Neural cell (in vitro differentiated cells): ENCODE measurements around the gene PLXDC2. TPM values are rescaled to one million over a fixed set of nuclear protein-coding genes. Genes with fewer than 3 reads are reported as not detected.

Experiments
- H2AFZ ChIP-seq: fragments of 200-600, 300-800 bp; sonication (generic), shearing (Covaris generic); 2 replicates; pipeline ENCODE4 v1.6.0; 2014; ENCODE audit warnings: low read depth, mild to moderate bottlenecking, antibody characterized with exemption, low read length, moderate library complexity
- H3F3A ChIP-seq: fragments of 200-600 bp; shearing (Covaris generic); 2 replicates; pipeline ENCODE4 v1.6.1; 2016; ENCODE audit warnings: mild to moderate bottlenecking, moderate library complexity, mixed read lengths, antibody characterized with exemption, low read length; ENCODE audit not compliant: insufficient read depth, poor library complexity, severe bottlenecking
- H3K27ac ChIP-seq: fragments of 200-600, 300-800 bp; sonication (generic), shearing (Covaris generic); 2 replicates; pipeline ENCODE4 v1.5.1; 2014; ENCODE audit warnings: mild to moderate bottlenecking, low read length, moderate library complexity
- H3K27me3 ChIP-seq: fragments of 300-800, 200-600 bp; sonication (generic), shearing (Covaris generic); 2 replicates; pipeline ENCODE4 v1.6.0; 2014; ENCODE audit warnings: mild to moderate bottlenecking, low read depth, low read length, moderate library complexity; ENCODE audit not compliant: insufficient read depth
- H3K36me3 ChIP-seq: fragments of 300-800, 200-600 bp; sonication (generic), shearing (Covaris generic); 2 replicates; pipeline ENCODE4 v1.5.1; 2014; ENCODE audit warnings: mild to moderate bottlenecking, antibody characterized with exemption, low read length, moderate library complexity; ENCODE audit not compliant: insufficient read depth
- H3K4me2 ChIP-seq: fragments of 300-800, 200-600 bp; sonication (generic), shearing (Covaris generic); 2 replicates; pipeline ENCODE4 v1.6.0; 2014; ENCODE audit warnings: mild to moderate bottlenecking, low read length
- H3K4me3 ChIP-seq: fragments of 300-800, 200-600 bp; sonication (generic), shearing (Covaris generic); 2 replicates; pipeline ENCODE4 v1.5.1; 2014; ENCODE audit warnings: mild to moderate bottlenecking, low read length, moderate library complexity
- H3K79me2 ChIP-seq: fragments of 200-600 bp; shearing (Covaris generic); replicated peaks from 2 replicates; pipeline ENCODE4 v1.6.0; 2014; ENCODE audit warnings: mild to moderate bottlenecking, low read length, moderate library complexity; ENCODE audit not compliant: insufficient read depth
- H3K9ac ChIP-seq: fragments of 300-800, 200-600 bp; sonication (generic), shearing (Covaris generic); 2 replicates; pipeline ENCODE4 v1.6.1; 2016; ENCODE audit warnings: mild to moderate bottlenecking, low read length, mixed read lengths
- H3K9me2 ChIP-seq: fragments of 200-600 bp; shearing (Covaris generic); 2 replicates; pipeline ENCODE4 v1.6.1; 2016; ENCODE audit warnings: mild to moderate bottlenecking, low read length, mixed read lengths; ENCODE audit not compliant: insufficient read depth
- H3K9me3 ChIP-seq: fragments of 200-600, 300-800 bp; sonication (generic), shearing (Covaris generic); 2 replicates; pipeline ENCODE4 v1.6.1; 2016; ENCODE audit warnings: mild to moderate bottlenecking, mixed run types, low read length, moderate library complexity, mixed read lengths
- H4K20me1 ChIP-seq: fragments of 200-600 bp; shearing (Covaris generic); 2 replicates; pipeline ENCODE4 v1.6.1; 2016; ENCODE audit warnings: mild to moderate bottlenecking, mixed run types; ENCODE audit not compliant: insufficient read depth
- CTCF ChIP-seq: fragments of 450-650 bp; IDR thresholded peaks from 2 replicates; pipeline ENCODE4 v1.5.1; 2014; ENCODE audit warnings: antibody characterized with exemption, mild to moderate bottlenecking, moderate library complexity; ENCODE audit not compliant: poor library complexity, severe bottlenecking
- EP300 ChIP-seq: fragments of 450-650 bp; conservative IDR thresholded peaks from 2 replicates; pipeline ENCODE4 v1.6.1; 2014; ENCODE audit warnings: antibody characterized with exemption, mild to moderate bottlenecking, moderate library complexity; ENCODE audit not compliant: poor library complexity, severe bottlenecking
- EZH2 ChIP-seq: fragments of 200-600, 300-800 bp; shearing (Covaris generic), sonication (generic); IDR thresholded peaks from 2 replicates; pipeline ENCODE4 v1.6.1; 2014; ENCODE audit warnings: antibody characterized with exemption, low read length, borderline replicate concordance, mild to moderate bottlenecking; ENCODE audit not compliant: insufficient read depth, poor library complexity, severe bottlenecking
- MXI1 ChIP-seq: fragments of 450-650 bp; conservative IDR thresholded peaks from 2 replicates; pipeline ENCODE4 v1.6.1; 2014; ENCODE audit warnings: antibody characterized with exemption, mild to moderate bottlenecking; ENCODE audit not compliant: poor library complexity, severe bottlenecking
- POLR2AphosphoS5 ChIP-seq: IDR thresholded peaks from 2 replicates; pipeline ENCODE4 v1.6.1; 2012
- RAD21 ChIP-seq: fragments of 450-650 bp; conservative IDR thresholded peaks from 2 replicates; pipeline ENCODE4 v1.6.1; 2014; ENCODE audit warnings: antibody characterized with exemption, mild to moderate bottlenecking, moderate library complexity
- REST ChIP-seq: IDR thresholded peaks from 2 replicates; pipeline ENCODE4 v1.6.1; 2012; ENCODE audit warnings: borderline replicate concordance
- SMC3 ChIP-seq: fragments of 450-650 bp; conservative IDR thresholded peaks from 2 replicates; pipeline ENCODE4 v1.6.1; 2014; ENCODE audit warnings: antibody characterized with exemption, mild to moderate bottlenecking, moderate library complexity; ENCODE audit not compliant: poor library complexity
- TAF1 ChIP-seq: IDR thresholded peaks from 2 replicates; pipeline ENCODE4 v1.6.1; 2012; ENCODE audit warnings: low read depth
- polyA plus RNA-seq: library from polyadenylated mRNA; depleted of rRNA; stranded (reverse); fragments of >200 nt; gene quantifications from 2 replicates; pipeline ENCODE4 v1.2.3, GENCODE V29; 2014

Gene PLXDC2
- polyA plus RNA-seq, 1 donor from 2014 or later = 2.3 TPM

- Histone ChIP-seq H3K9ac (no peak overlapping the region), H3K9me2 (no peaks in the 10 kb centered on the region), H3K9me3 (no peaks in the 10 kb centered on the region), H3K4me2 (no peak overlapping the region), H3K4me3 (no peak overlapping the region), H3K79me2 (no peaks in the 10 kb centered on the region), H3F3A (no peaks in the 10 kb centered on the region), H3K36me3 (no peaks in the 10 kb centered on the region), H3K27me3 (no peaks in the 10 kb centered on the region), H4K20me1 (no peaks in the 10 kb centered on the region), H3K27ac (peak overlapping the region; percentile 33), H2AFZ (no peak overlapping the region)
- TF ChIP-seq RAD21 (no peak), TAF1 (no peak), SMC3 (no peak), CTCF (no peak), EZH2 (no peak)
These were observed 437.8 kb downstream of the PLXDC2 start for GRCh38 chr10:20254078-20254477.

GRCh38 chr10:20254497-20254896, 438.3 kb downstream of the PLXDC2 start:
- H3K4me2 ChIP-seq = no peak overlapping the region
- no peak overlapping the region for H3K4me3 ChIP-seq
- peak overlapping the region; percentile 33 for H3K27ac ChIP-seq
- H4K20me1 ChIP-seq = no peaks in the 10 kb centered on the region
- H3F3A ChIP-seq = no peaks in the 10 kb centered on the region
- no peak for TF ChIP-seq MXI1
- peak; percentile 61 for TF ChIP-seq POLR2AphosphoS5
- no peak for TF ChIP-seq EZH2
- TF ChIP-seq CTCF = no peak
- no peak for TF ChIP-seq SMC3
- TF ChIP-seq EP300 = peak; percentile 82
- no peaks in the 10 kb centered on the region for H3K9me3 ChIP-seq
- H2AFZ ChIP-seq = no peak overlapping the region
- no peaks in the 10 kb centered on the region for H3K36me3 ChIP-seq
- H3K9me2 ChIP-seq = no peaks in the 10 kb centered on the region
- H3K9ac ChIP-seq = no peak overlapping the region
- H3K79me2 ChIP-seq = no peaks in the 10 kb centered on the region
- H3K27me3 ChIP-seq = no peaks in the 10 kb centered on the region

GRCh38 chr10:20256969-20257368, 440.7 kb downstream of the PLXDC2 start:
- Histone ChIP-seq H3K36me3 (no peaks in the 10 kb centered on the region), H3K27ac (no peak overlapping the region), H3K9me3 (no peaks in the 10 kb centered on the region), H3K4me3 (no peak overlapping the region), H3K9me2 (no peaks in the 10 kb centered on the region), H3K79me2 (no peaks in the 10 kb centered on the region), H3F3A (no peaks in the 10 kb centered on the region), H4K20me1 (no peaks in the 10 kb centered on the region), H3K27me3 (no peaks in the 10 kb centered on the region), H3K4me2 (no peak overlapping the region), H3K9ac (no peak overlapping the region), H2AFZ (no peak overlapping the region)
- TF ChIP-seq REST (no peak), CTCF (no peak), SMC3 (no peak), EZH2 (no peak), TAF1 (no peak), EP300 (no peak), MXI1 (no peak), POLR2AphosphoS5 (no peak), RAD21 (no peak)
